Prostate gland (tissue), 2 donors: ENCODE results near the gene SPINK8.

Source experiments
- POLR2AphosphoS5 ChIP-seq: sonication (generic); formaldehyde crosslinking; IDR thresholded peaks from one replicate; pipeline ENCODE4 v1.6.1; 2017; ENCODE audit warnings: antibody characterized with exemption
- TF ChIP-seq, protein P1 (sequence below), 4 experiments: fragments of 200-600 bp in 2 of 4; fragments of 450-650 bp in 2 of 4; sonication (generic) in 2 of 4; IDR thresholded peaks; 1 replicate in 3 of 4; 2 replicates in 1 of 4; pipeline ENCODE4 v1.5.1; 2016 to 2019; ENCODE audit warnings: antibody characterized with exemption in 4 of 4, mild to moderate bottlenecking in 2 of 4, moderate library complexity in 2 of 4

- TF ChIP-seq, protein P1, sequence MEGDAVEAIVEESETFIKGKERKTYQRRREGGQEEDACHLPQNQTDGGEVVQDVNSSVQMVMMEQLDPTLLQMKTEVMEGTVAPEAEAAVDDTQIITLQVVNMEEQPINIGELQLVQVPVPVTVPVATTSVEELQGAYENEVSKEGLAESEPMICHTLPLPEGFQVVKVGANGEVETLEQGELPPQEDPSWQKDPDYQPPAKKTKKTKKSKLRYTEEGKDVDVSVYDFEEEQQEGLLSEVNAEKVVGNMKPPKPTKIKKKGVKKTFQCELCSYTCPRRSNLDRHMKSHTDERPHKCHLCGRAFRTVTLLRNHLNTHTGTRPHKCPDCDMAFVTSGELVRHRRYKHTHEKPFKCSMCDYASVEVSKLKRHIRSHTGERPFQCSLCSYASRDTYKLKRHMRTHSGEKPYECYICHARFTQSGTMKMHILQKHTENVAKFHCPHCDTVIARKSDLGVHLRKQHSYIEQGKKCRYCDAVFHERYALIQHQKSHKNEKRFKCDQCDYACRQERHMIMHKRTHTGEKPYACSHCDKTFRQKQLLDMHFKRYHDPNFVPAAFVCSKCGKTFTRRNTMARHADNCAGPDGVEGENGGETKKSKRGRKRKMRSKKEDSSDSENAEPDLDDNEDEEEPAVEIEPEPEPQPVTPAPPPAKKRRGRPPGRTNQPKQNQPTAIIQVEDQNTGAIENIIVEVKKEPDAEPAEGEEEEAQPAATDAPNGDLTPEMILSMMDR (IDR thresholded peaks at IDR 0.05), result no peak
- TF ChIP-seq POLR2AphosphoS5, result no peak
These were observed 59.0 kb downstream of the SPINK8 start for GRCh38 chr3:48274452-48274851.
